GM23338 (cell line): ENCODE results near the gene PRUNE2. TPM values are rescaled to one million over a fixed set of nuclear protein-coding genes. Genes with fewer than 3 reads are reported as not detected.

ENCODE experiments used
- ATAC-seq: fragments of 200-7000 bp; cut with Tn5 transposase; 3 replicates; pipeline ENCODE4 v1.9.1; 2020
- DNase-seq: peaks from one replicate; pipeline ENCODE4 v3.0.0-alpha.2; 2015; ENCODE audit warnings: low spot score
- H2AFZ ChIP-seq: fragments of 200-600 bp; sonication (generic); 2 replicates; pipeline ENCODE4 v1.8.0; 2016; ENCODE audit warnings: antibody characterized with exemption, mild to moderate bottlenecking, moderate library complexity
- H3F3A ChIP-seq: fragments of 200-600 bp; sonication (generic); replicated peaks from 2 replicates; pipeline ENCODE4 v1.8.0; 2017; ENCODE audit warnings: antibody characterized with exemption, mixed run types, low read depth
- H3K27ac ChIP-seq: fragments of 200-600 bp; sonication (generic); 2 replicates; pipeline ENCODE4 v1.6.1; 2016; ENCODE audit warnings: low read depth
- H3K27me3 ChIP-seq: fragments of 200-600 bp; sonication (generic); 2 replicates; pipeline ENCODE4 v1.8.0; 2016; ENCODE audit warnings: mild to moderate bottlenecking, mixed run types, moderate library complexity; ENCODE audit not compliant: insufficient read depth
- H3K36me3 ChIP-seq: fragments of 200-600 bp; sonication (generic); 2 replicates; pipeline ENCODE4 v1.8.0; 2016; ENCODE audit warnings: mild to moderate bottlenecking; ENCODE audit not compliant: insufficient read depth
- H3K4me1 ChIP-seq: fragments of 200-600 bp; sonication (generic); 2 replicates; pipeline ENCODE4 v1.8.0; 2016; ENCODE audit warnings: mild to moderate bottlenecking, moderate library complexity; ENCODE audit not compliant: insufficient read depth
- H3K4me2 ChIP-seq: fragments of 200-600 bp; sonication (generic); 2 replicates; pipeline ENCODE4 v1.7.1; 2017; ENCODE audit warnings: mixed run types
- H3K4me3 ChIP-seq: fragments of 200-600 bp; sonication (generic); 2 replicates; pipeline ENCODE4 v1.6.1; 2016; ENCODE audit warnings: mixed run types
- H3K79me2 ChIP-seq: fragments of 200-600 bp; sonication (generic); replicated peaks from 2 replicates; pipeline ENCODE4 v1.8.0; 2017; ENCODE audit warnings: mild to moderate bottlenecking; ENCODE audit not compliant: insufficient read depth
- H3K9me2 ChIP-seq: fragments of 200-600 bp; sonication (generic); 2 replicates; pipeline ENCODE4 v1.8.0; 2017; ENCODE audit not compliant: insufficient read depth
- H4K20me1 ChIP-seq: fragments of 200-600 bp; sonication (generic); replicated peaks from 2 replicates; pipeline ENCODE4 v1.8.0; 2017; ENCODE audit warnings: mild to moderate bottlenecking; ENCODE audit not compliant: insufficient read depth
- H3K27ac Mint-ChIP-seq: 2 replicates; pipeline ENCODE4 v1.8.0; 2020; ENCODE audit warnings: inconsistent platforms, mild to moderate bottlenecking, moderate library complexity, mixed read lengths
- H3K27me3 Mint-ChIP-seq: 3 replicates; pipeline ENCODE4 v1.8.0; 2022; ENCODE audit warnings: low read depth, mild to moderate bottlenecking, moderate library complexity, mixed read lengths, inconsistent platforms; ENCODE audit not compliant: insufficient read depth, poor library complexity
- H3K36me3 Mint-ChIP-seq: 3 replicates; pipeline ENCODE4 v1.8.0; 2021; ENCODE audit warnings: low read depth, mild to moderate bottlenecking, inconsistent platforms, moderate library complexity, mixed read lengths
- H3K4me1 Mint-ChIP-seq: 3 replicates; pipeline ENCODE4 v1.8.0; 2020; ENCODE audit warnings: mild to moderate bottlenecking, inconsistent platforms, mixed read lengths
- H3K4me3 Mint-ChIP-seq: 3 replicates; pipeline ENCODE4 v1.8.0; 2021; ENCODE audit warnings: moderate library complexity, mild to moderate bottlenecking, inconsistent platforms, mixed read lengths
- H3K9me3 Mint-ChIP-seq: 3 replicates; pipeline ENCODE4 v1.8.0; 2020; ENCODE audit warnings: moderate library complexity, mild to moderate bottlenecking, inconsistent platforms, mixed read lengths
- NANOG ChIP-seq: IDR thresholded peaks from 2 replicates; pipeline ENCODE4 v1.6.1; 2016; ENCODE audit warnings: antibody characterized with exemption, borderline replicate concordance
- POLR2AphosphoS5 ChIP-seq: IDR thresholded peaks from 2 replicates; pipeline ENCODE4 v1.6.1; 2016; ENCODE audit warnings: antibody characterized with exemption, low read depth
- STAT1 ChIP-seq: IDR thresholded peaks from one replicate; pipeline ENCODE4 v1.6.1; 2016; ENCODE audit warnings: antibody characterized with exemption; ENCODE audit not compliant: unreplicated experiment
- ZNF331 ChIP-seq: fragments of 250-450 bp; sonication (Bioruptor Pico); IDR thresholded peaks from 2 replicates; pipeline ENCODE4 v1.5.0; 2020; ENCODE audit warnings: low read depth, mild to moderate bottlenecking, moderate library complexity
- ZNF462 ChIP-seq: fragments of 250-450 bp; sonication (Bioruptor Pico); IDR thresholded peaks from 2 replicates; pipeline ENCODE4 v1.5.0; 2020; ENCODE audit warnings: mild to moderate bottlenecking, moderate library complexity
- polyA plus RNA-seq: library from polyadenylated mRNA; unstranded; fragments of >200 nt; fragmentation: Nextera tagmentation; extraction: Ambion mirVana; gene quantifications from 2 replicates; pipeline ENCODE4 v1.2.1, GENCODE V29; 2016
- total RNA-seq: library from RNA; depleted of rRNA; stranded (reverse); fragments of >200 nt; shearing (Covaris generic); gene quantifications from 2 replicates; pipeline ENCODE4 v1.2.3, GENCODE V29; 2014

The PRUNE2 gene
- total and polyA plus RNA-seq, 2 experiments from 2014 or later = 10.6 to 26.5 TPM

DNA sequence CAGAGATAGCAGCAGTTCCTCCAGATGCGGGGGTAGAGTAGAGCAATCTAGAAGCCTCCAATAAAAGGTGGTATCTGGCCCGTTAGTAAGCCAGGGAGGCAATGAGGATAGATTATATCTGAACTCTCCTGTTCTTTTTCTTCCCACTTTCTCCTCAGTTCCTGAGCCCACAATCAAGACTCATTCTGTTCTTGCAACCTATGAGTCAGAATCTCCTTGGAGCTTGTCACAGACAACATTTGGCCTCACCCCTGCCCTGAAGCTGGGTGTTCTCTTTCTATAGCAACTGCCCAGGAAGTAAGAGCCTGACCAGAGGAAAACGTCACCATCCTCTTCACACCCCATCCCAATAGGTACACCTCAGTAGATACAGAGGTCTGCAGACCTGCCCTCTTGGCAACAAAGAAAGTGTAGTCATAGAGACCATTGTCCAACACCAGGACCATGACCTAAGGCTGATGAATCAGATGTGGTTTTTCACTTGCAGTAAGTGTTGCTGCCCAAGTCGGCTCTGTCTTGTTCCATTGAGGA is 218.0 kb downstream of the PRUNE2 start:
- no peak overlapping the region for H2AFZ ChIP-seq

More for the DNA sequence above, 218.0 kb downstream of the PRUNE2 start:
- H3K27ac ChIP-seq = no peak overlapping the region
- peaks cover 29% of the 10 kb centered on the region for H3K4me1 Mint-ChIP-seq
- peaks cover 6% of the 10 kb centered on the region for H3K27me3 Mint-ChIP-seq
- no peak overlapping the region for H3K4me3 Mint-ChIP-seq
- H3F3A ChIP-seq = no peaks in the 10 kb centered on the region
- no peaks in the 10 kb centered on the region for H3K36me3 Mint-ChIP-seq
- H3K9me2 ChIP-seq = no peaks in the 10 kb centered on the region
- no peak overlapping the region for H3K4me2 ChIP-seq
- DNase-seq (no peak), ATAC-seq (no peak)
- no peak overlapping the region for H3K4me3 ChIP-seq
- no peaks in the 10 kb centered on the region; the same call in 1 of the 2 replicates for H4K20me1 ChIP-seq
- H3K27ac Mint-ChIP-seq = no peak overlapping the region
- peaks cover 48% of the 10 kb centered on the region for H3K27me3 ChIP-seq
- no peaks in the 10 kb centered on the region for H3K79me2 ChIP-seq
- no peaks in the 10 kb centered on the region for H3K36me3 ChIP-seq
- H3K9me3 Mint-ChIP-seq = no peaks in the 10 kb centered on the region
- H3K4me1 ChIP-seq = peaks cover 16% of the 10 kb centered on the region
- TF ChIP-seq STAT1 = no peak
- TF ChIP-seq POLR2AphosphoS5 = no peak
- no peak for TF ChIP-seq NANOG
- TF ChIP-seq ZNF462 (CRISPR knock-in tag) = no peak
- TF ChIP-seq ZNF331 (CRISPR knock-in tag) = no peak
